H9 (cell line): ENCODE measurements around the gene TBC1D19. TPM values are rescaled to one million over a fixed set of nuclear protein-coding genes. Genes with fewer than 3 reads are reported as not detected.

Experiments
- DNase-seq: peaks from one replicate; pipeline ENCODE4 v3.0.0-alpha.2; 2017
- H2AFZ ChIP-seq: one replicate; pipeline ENCODE4 v1.6.1; 2013; ENCODE audit warnings: mild to moderate bottlenecking, low read length, control low read depth, moderate library complexity
- H2AK5ac ChIP-seq: 2 replicates; pipeline ENCODE4 v1.6.1; 2013; ENCODE audit warnings: low read length, control low read depth, mixed read lengths; ENCODE audit not compliant: insufficient read length
- H2BK120ac ChIP-seq: one replicate; pipeline ENCODE4 v1.6.1; 2013; ENCODE audit warnings: low read depth, mild to moderate bottlenecking, low read length, control low read depth, inconsistent platforms; ENCODE audit not compliant: poor library complexity, severe bottlenecking
- H2BK12ac ChIP-seq: 2 replicates; pipeline ENCODE4 v1.6.1; 2013; ENCODE audit warnings: low read length, control low read depth, mixed read lengths, low read depth; ENCODE audit not compliant: insufficient read length
- H2BK15ac ChIP-seq: 2 replicates; pipeline ENCODE4 v1.6.1; 2013; ENCODE audit warnings: low read depth, low read length, control low read depth
- H2BK20ac ChIP-seq: one replicate; pipeline ENCODE4 v1.6.1; 2013; ENCODE audit warnings: low read depth, mild to moderate bottlenecking, low read length, control low read depth, inconsistent platforms; ENCODE audit not compliant: poor library complexity, severe bottlenecking
- H2BK5ac ChIP-seq: 2 replicates; pipeline ENCODE4 v1.6.1; 2013; ENCODE audit warnings: low read length, control low read depth, mixed read lengths; ENCODE audit not compliant: insufficient read length
- H3K14ac ChIP-seq: 2 replicates; pipeline ENCODE4 v1.6.1; 2013; ENCODE audit warnings: low read length, control low read depth; ENCODE audit not compliant: insufficient read depth
- H3K18ac ChIP-seq: 2 replicates; pipeline ENCODE4 v1.6.1; 2013; ENCODE audit warnings: low read depth, mild to moderate bottlenecking, mixed read lengths, low read length, control low read depth; ENCODE audit not compliant: insufficient read length
- H3K23ac ChIP-seq: 2 replicates; pipeline ENCODE4 v1.6.1; 2013; ENCODE audit warnings: low read length, control low read depth, mixed read lengths, low read depth; ENCODE audit not compliant: insufficient read length
- H3K23me2 ChIP-seq: 2 replicates; pipeline ENCODE4 v1.6.1; 2013; ENCODE audit warnings: low read depth, mild to moderate bottlenecking, mixed read lengths, low read length, control low read depth; ENCODE audit not compliant: insufficient read length, poor library complexity, severe bottlenecking
- H3K27ac ChIP-seq: 2 replicates; pipeline ENCODE4 v1.5.1; 2013; ENCODE audit warnings: low read length, control low read depth, mixed read lengths, low read depth; ENCODE audit not compliant: insufficient read length
- H3K27me3 ChIP-seq: 2 replicates; pipeline ENCODE4 v1.6.1; 2013; ENCODE audit warnings: low read length, control low read depth, inconsistent platforms; ENCODE audit not compliant: insufficient read depth
- H3K4ac ChIP-seq: 2 replicates; pipeline ENCODE4 v1.6.1; 2013; ENCODE audit warnings: low read depth, mild to moderate bottlenecking, control low read depth, inconsistent platforms, low read length, moderate library complexity
- H3K4me1 ChIP-seq: 2 replicates; pipeline ENCODE4 v1.6.1; 2013; ENCODE audit warnings: low read length, control low read depth, inconsistent platforms; ENCODE audit not compliant: insufficient read depth
- H3K4me2 ChIP-seq: 2 replicates; pipeline ENCODE4 v1.6.1; 2013; ENCODE audit warnings: low read length, control low read depth, mixed read lengths; ENCODE audit not compliant: insufficient read length, insufficient read depth
- H3K56ac ChIP-seq: 2 replicates; pipeline ENCODE4 v1.6.1; 2013; ENCODE audit warnings: low read depth, mild to moderate bottlenecking, mixed read lengths, low read length, control low read depth; ENCODE audit not compliant: insufficient read length
- H3K79me1 ChIP-seq: 2 replicates; pipeline ENCODE4 v1.6.1; 2013; ENCODE audit warnings: low read depth, mild to moderate bottlenecking, moderate library complexity, low read length, control low read depth, inconsistent platforms; ENCODE audit not compliant: insufficient read depth, poor library complexity, severe bottlenecking
- H3K79me2 ChIP-seq: 2 replicates; pipeline ENCODE4 v1.6.1; 2013; ENCODE audit warnings: low read length, control low read depth, inconsistent platforms; ENCODE audit not compliant: insufficient read depth
- H3K9ac ChIP-seq: 2 replicates; pipeline ENCODE4 v1.6.1; 2013; ENCODE audit warnings: low read length, control low read depth, mixed read lengths; ENCODE audit not compliant: insufficient read length; ENCODE audit errors: extremely low read depth
- H3K9me3 ChIP-seq: one replicate; pipeline ENCODE4 v1.6.1; 2013; ENCODE audit warnings: low read depth, low read length, inconsistent platforms; ENCODE audit not compliant: control insufficient read depth
- H3T11ph ChIP-seq: one replicate; pipeline ENCODE4 v1.6.1; 2013; ENCODE audit warnings: mild to moderate bottlenecking, low read length, control low read depth, inconsistent platforms
- H4K20me1 ChIP-seq: one replicate; pipeline ENCODE4 v1.6.1; 2013; ENCODE audit not compliant: control insufficient read depth, insufficient read length, insufficient read depth
- H4K5ac ChIP-seq: 2 replicates; pipeline ENCODE4 v1.6.1; 2013; ENCODE audit warnings: low read depth, mild to moderate bottlenecking, mixed read lengths, low read length, control low read depth; ENCODE audit not compliant: insufficient read length
- H4K8ac ChIP-seq: replicated peaks from 2 replicates; pipeline ENCODE4 v1.6.1; 2013; ENCODE audit warnings: low read length, control low read depth, mixed read lengths, low read depth; ENCODE audit not compliant: insufficient read length
- H4K91ac ChIP-seq: 2 replicates; pipeline ENCODE4 v1.6.1; 2013; ENCODE audit warnings: low read depth, mild to moderate bottlenecking, moderate library complexity, mixed read lengths, low read length, control low read depth; ENCODE audit not compliant: insufficient read length
- H3K27ac Mint-ChIP-seq, 3 experiments: 2 replicates in 2 of 3; 3 replicates in 1 of 3; pipeline ENCODE4 v1.8.0; 2020 to 2021; ENCODE audit warnings: mixed read lengths in 3 of 3, mild to moderate bottlenecking in 1 of 3, moderate library complexity in 1 of 3
- H3K27me3 Mint-ChIP-seq: 2 replicates; pipeline ENCODE4 v1.8.0; 2021; ENCODE audit warnings: low read depth, mild to moderate bottlenecking, moderate library complexity, mixed read lengths
- H3K36me3 Mint-ChIP-seq, 3 experiments: 2 replicates in 2 of 3; 3 replicates in 1 of 3; pipeline ENCODE4 v1.8.0; 2020 to 2021; ENCODE audit warnings: low read depth in 3 of 3, mixed read lengths in 3 of 3; ENCODE audit not compliant: insufficient read depth in 1 of 3
- H3K4me1 Mint-ChIP-seq, 2 experiments: 2 replicates each; pipeline ENCODE4 v1.8.0; 2020; ENCODE audit warnings: mixed read lengths in 2 of 2
- H3K4me3 Mint-ChIP-seq, 2 experiments: 2 replicates in 1 of 2; 3 replicates in 1 of 2; pipeline ENCODE4 v1.8.0; 2020 to 2021; ENCODE audit warnings: mild to moderate bottlenecking in 2 of 2, mixed read lengths in 2 of 2, moderate library complexity in 1 of 2
- H3K9me3 Mint-ChIP-seq, 2 experiments: 2 replicates in 1 of 2; 3 replicates in 1 of 2; pipeline ENCODE4 v1.8.0; 2020; ENCODE audit warnings: mild to moderate bottlenecking in 2 of 2, mixed read lengths in 2 of 2, moderate library complexity in 1 of 2
- CTCF ChIP-seq: fragments of 200-600 bp; sonication (generic); conservative IDR thresholded peaks from 3 replicates; pipeline ENCODE4 v1.8.0; 2021; ENCODE audit warnings: antibody characterized with exemption, mild to moderate bottlenecking
- WGBS: extraction: QIAGEN DNeasy Blood & Tissue Kit; methylation state at CpG from one replicate; pipeline ENCODE4 v1.1.7; 2013; ENCODE audit warnings: missing lambda C conversion rate, low lambda C conversion rate, mixed read lengths; ENCODE audit not compliant: insufficient read length; ENCODE audit errors: extremely low coverage; 5-methylcytosine and 5-hydroxymethylcytosine counted together
- total RNA-seq: library from RNA; stranded (reverse); gene quantifications from 2 replicates; pipeline ENCODE4 v1.2.1, GENCODE V29; 2021

TBC1D19 gene
- total RNA-seq, 1 experiment from 2014 or later, result 3.2 TPM

DNA sequence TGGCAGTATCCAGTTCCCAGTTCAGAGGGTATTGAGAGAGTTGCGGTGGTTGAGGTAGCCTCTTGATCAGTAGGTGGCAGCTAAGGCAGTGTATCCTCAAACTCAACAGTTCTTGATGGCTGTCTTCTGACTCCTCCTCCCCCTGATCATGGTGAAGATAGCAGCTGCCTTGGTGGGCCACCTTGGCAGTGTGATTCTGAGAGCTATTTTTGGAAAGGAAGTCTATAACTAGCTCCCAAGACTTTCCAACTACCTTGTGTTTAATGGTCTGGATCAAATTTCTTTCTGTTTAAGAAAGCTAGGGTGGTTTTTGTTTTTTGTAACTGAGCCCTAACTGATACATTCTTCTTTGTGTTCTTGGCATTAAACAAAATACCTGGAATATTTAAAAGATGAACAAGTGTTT, 10.5 kb upstream of the TBC1D19 start:
- Mint-ChIP-seq H3K27ac (no peak overlapping the region; a peak in 1 of 7 replicates), H3K36me3 (no peaks in the 10 kb centered on the region), H3K4me3 (no peak overlapping the region), H3K27me3 (no peaks in the 10 kb centered on the region), H3K4me1 (peaks cover 6 to 7% of the 10 kb centered on the region in 2 experiments), H3K9me3 (no peaks in the 10 kb centered on the region)
- Histone ChIP-seq H3K79me2 (no peaks in the 10 kb centered on the region), H2BK15ac (no peak overlapping the region), H3K27me3 (no peaks in the 10 kb centered on the region), H3K18ac (no peak overlapping the region), H3K79me1 (no peaks in the 10 kb centered on the region), H3K9me3 (no peaks in the 10 kb centered on the region), H2BK12ac (no peak overlapping the region), H3K4me2 (no peak overlapping the region), H3T11ph (no peak overlapping the region), H3K23ac (no peak overlapping the region), H2AFZ (no peak overlapping the region), H4K8ac (no peak overlapping the region), H3K4ac (no peak overlapping the region), H3K9ac (no peak overlapping the region), H2BK5ac (no peak overlapping the region), H4K20me1 (no peaks in the 10 kb centered on the region), H4K5ac (no peak overlapping the region), H2AK5ac (no peak overlapping the region), H3K4me1 (no peaks in the 10 kb centered on the region), H3K14ac (no peak overlapping the region), H3K23me2 (no peaks in the 10 kb centered on the region), H2BK120ac (no peak overlapping the region), H3K27ac (no peak overlapping the region), H3K56ac (no peak overlapping the region), H4K91ac (no peak overlapping the region), H2BK20ac (no peak overlapping the region)
- DNase-seq, result no peak
- TF ChIP-seq CTCF, result no peak
- no CpG with 5 or more reads among the region's 1 CpG for WGBS
